Stimulated activated CD4-positive, alpha-beta T cell treated with anti-CD3 and anti-CD28 coated beads, Interleukin-2, amount 100 ng/mL, for 48 hours (primary cell): ENCODE measurements around the gene RAD51B.

Experiments
- DNase-seq, 2 donors: peaks; one replicate each; pipeline ENCODE4 v3.0.0-alpha.2; 2020

Gene RAD51B

GRCh38 chr14:68619790-68620574 is 800.4 kb downstream of the RAD51B start:
- DNase-seq = no peak

GRCh38 chr14:68621400-68622365 is 802.1 kb downstream of the RAD51B start:
- DNase-seq = no peak

GRCh38 chr14:68622856-68623255 is 803.3 kb downstream of the RAD51B start:
- DNase-seq = no peak

- no peak for DNase-seq
These were observed 803.7 kb downstream of the RAD51B start for GRCh38 chr14:68623307-68623706.

GRCh38 chr14:68623826-68624225 is 804.2 kb downstream of the RAD51B start:
- DNase-seq = no peak

- DNase-seq = no peak
These were observed 805.1 kb downstream of the RAD51B start for GRCh38 chr14:68624541-68625220.

GRCh38 chr14:68625366-68626090 is 805.9 kb downstream of the RAD51B start:
- no peak for DNase-seq

GRCh38 chr14:68626386-68626785 is 806.8 kb downstream of the RAD51B start:
- DNase-seq = no peak

- no peak for DNase-seq
These were observed 807.7 kb downstream of the RAD51B start for GRCh38 chr14:68627050-68627867.

- peak; percentile 28 to 44 for DNase-seq
These were observed 808.5 kb downstream of the RAD51B start for GRCh38 chr14:68627868-68628604.

GRCh38 chr14:68628605-68629310 is 809.2 kb downstream of the RAD51B start:
- no peak for DNase-seq

- DNase-seq = no peak
These were observed 810.5 kb downstream of the RAD51B start for GRCh38 chr14:68630081-68630571.

GRCh38 chr14:68630611-68631393 is 811.2 kb downstream of the RAD51B start:
- DNase-seq = no peak

GRCh38 chr14:68631394-68632053 is 811.9 kb downstream of the RAD51B start:
- DNase-seq = no peak

- no peak for DNase-seq
These were observed 812.7 kb downstream of the RAD51B start for GRCh38 chr14:68632054-68632895.

- no peak for DNase-seq
These were observed 813.8 kb downstream of the RAD51B start for GRCh38 chr14:68633131-68633991.

- DNase-seq = no peak
These were observed 814.8 kb downstream of the RAD51B start for GRCh38 chr14:68634332-68634731.
